Stimulated activated CD8-positive, alpha-beta memory T cell treated with anti-CD3 and anti-CD28 coated beads, Interleukin-4, amount 100 ng/mL, for 4 hours (primary cell): ENCODE measurements around the gene SYTL2.
A peak's percentile ranks its signal among the peaks of the same experiment; 100 is the strongest.
"Not testable (repeated sequence)": the region's sequence is repeated elsewhere in the genome, so short reads cannot be mapped to it uniquely, and the experiment has no call there.

Source experiments
- DNase-seq, 2 donors: peaks; one replicate each; pipeline ENCODE4 v3.0.0-alpha.2; 2020; ENCODE audit warnings: low read depth in 2 of 2, low spot score in 1 of 2

Gene SYTL2, protein sequence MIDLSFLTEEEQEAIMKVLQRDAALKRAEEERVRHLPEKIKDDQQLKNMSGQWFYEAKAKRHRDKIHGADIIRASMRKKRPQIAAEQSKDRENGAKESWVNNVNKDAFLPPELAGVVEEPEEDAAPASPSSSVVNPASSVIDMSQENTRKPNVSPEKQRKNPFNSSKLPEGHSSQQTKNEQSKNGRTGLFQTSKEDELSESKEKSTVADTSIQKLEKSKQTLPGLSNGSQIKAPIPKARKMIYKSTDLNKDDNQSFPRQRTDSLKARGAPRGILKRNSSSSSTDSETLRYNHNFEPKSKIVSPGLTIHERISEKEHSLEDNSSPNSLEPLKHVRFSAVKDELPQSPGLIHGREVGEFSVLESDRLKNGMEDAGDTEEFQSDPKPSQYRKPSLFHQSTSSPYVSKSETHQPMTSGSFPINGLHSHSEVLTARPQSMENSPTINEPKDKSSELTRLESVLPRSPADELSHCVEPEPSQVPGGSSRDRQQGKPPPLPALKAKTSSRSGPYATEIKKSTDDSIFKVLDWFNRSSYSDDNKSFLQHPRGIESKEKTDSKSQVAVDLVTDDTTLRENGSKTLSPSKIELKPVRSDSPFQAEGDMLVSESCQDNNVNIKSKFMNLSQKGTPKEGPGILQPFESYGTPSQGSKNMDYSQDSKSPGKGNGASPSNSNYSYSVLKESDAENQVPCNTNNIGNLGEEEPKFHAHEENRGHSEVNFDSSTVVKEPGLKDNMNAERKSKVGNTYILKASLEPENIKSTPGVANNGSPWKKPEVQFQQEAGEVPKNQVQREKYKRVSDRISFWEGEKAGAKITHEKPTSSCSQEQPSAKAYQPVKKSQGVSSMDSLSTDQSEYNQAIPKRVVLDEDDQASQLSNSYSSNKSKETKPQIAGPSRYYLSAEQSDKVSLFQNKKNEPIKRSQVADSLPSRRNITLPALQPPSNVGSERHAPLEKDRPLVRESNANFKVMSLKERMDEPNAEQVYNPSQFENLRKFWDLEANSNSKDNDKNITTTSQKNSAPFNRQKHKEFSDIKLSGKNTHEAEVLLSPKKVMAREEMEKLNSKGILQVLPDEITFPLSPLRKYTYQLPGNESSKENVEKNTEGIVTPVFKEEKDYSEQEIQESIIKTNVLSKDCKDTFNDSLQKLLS (N-terminal part only)

DNA sequence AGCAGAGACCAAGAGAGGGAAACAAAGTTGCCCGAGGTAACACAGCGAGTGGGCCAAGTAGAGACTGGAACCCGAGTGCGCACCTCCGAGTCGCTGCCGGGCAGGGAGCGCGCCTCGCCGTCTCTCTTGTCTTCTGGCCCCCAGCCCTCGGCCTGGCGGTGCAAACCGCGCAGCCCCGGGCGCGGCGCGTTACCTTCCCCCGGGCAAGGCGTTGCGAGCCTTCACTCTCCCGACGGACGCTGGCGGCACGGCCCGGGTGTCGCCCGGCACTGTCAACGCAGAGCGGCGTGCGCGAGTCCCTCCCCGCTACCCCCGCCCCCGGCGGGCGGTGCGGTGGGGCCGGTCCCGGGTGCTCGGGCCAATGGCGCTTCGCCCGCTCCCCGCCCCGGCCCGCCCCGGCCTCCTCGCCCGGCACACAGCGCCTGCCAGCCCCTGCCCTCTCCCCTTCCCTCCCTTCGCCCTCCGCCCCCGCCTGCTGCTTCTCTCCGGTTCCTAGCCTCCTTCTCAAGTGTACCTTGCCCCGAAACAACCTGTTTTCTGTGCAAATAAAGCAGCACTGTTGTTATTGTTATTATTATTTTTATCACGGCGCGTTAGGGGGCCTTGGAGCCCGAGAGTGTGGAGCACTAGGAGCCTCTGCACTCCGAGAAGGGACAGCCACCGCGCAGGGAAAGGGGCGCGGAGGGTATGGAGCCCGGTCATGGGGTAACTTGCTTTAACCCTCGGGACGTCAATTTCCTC, at the start of gene SYTL2:
Gene SYTL2, minus strand, starts transcription at position 271 of the 741 bp plus-strand sequence. CDS start 53,416 bp downstream, outside the sequence.
- peak; percentile 21 to 57 for DNase-seq

DNA sequence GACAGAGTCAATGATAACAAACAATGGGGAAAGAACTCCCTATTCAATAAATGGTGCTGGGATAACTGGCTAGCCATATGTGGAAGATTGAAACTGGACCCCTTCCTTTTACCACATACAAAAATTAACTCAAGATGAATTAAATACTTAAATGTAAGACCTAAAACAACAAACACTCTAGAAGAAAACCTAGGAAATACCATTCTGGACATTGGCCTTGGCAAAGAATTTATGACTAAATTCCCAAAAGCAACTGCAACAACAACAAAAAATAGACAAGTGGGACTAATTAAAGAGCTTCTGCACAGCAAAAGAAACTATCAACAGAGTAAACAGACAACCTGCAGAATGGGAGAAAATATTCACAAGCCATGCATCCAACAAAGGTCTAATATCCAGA, 48.6 kb upstream of the SYTL2 start:
- not testable (repeated sequence) for DNase-seq

DNA sequence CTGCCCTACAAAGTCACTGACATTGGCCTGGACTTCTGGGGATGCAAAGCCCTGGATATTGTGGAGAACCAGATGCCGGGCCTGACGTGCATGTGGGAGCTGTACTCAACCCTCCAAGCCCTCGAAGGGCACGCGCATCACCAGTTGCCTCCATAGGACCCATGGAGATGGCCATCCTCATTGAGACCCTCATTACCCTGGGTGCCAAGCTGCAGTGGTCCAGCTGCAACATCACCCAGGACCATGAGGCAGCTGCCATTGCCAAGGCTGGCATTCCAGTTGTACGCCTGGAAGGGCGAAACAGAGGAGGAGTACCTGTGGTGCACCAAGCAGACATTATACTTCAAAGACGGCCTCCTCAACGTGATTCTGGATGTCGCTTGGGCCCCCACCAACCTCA, 46.2 kb upstream of the SYTL2 start:
- no peak for DNase-seq

DNA sequence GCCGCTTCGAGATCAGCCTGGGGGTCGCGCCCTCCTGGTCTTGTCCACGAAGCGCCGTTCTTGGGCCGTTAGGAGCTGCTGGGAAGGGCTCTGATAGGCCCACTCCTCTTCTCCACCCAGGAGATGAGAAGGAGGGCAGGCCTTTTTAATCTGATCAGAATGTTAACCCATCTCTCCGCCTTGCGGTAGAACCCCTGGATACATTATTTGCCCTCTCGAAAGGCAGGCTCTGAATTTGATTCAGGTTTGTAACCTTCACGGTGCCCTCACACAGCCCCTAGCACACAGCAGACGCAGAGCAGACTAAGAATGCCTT, 44.4 kb upstream of the SYTL2 start, which contains the start of gene CCDC83:
Gene CCDC83, plus strand, starts transcription at position 43 of the 316 bp plus-strand sequence. CDS start 9,741 bp downstream, outside the sequence.
- DNase-seq: no peak

DNA sequence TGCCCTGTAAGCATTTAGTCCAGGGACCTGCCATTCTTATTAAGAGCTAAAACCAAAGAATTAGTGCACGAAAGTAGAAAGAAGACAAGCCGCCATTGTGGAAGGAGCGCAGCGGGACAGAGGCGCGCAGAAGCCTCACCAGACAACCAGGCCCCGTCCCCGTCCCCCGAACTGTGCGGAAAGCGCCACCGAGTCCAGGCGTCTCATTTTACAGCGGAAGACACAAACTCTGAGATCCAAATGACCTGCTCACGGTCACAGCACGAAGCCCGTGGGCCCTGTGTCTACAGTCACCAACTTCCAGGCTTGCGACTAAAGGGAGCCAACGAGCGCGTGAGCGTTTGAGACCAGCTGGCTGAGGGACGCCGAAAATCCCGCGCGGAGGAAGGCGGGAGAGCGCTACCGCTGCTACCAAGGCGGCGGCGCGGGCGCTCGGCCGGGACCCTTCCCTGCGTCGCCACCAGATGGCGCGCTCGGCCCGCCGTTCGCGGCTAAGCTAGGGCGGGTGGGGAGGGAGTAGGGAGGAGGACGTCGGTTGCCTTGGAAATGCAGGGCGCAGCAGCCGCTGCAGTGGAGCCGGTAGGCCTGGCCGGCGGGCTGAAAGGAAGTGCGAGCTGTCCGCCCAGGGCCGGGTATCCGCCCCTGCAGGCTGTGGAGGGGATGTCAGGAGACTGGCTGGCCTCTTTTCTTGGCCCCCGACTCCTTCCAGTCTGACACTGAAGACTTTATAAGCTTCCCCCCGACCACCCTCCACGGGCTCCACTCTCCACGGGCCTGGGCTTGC, 43.8 kb upstream of the SYTL2 start:
- peak; percentile 69 to 75 for DNase-seq

DNA sequence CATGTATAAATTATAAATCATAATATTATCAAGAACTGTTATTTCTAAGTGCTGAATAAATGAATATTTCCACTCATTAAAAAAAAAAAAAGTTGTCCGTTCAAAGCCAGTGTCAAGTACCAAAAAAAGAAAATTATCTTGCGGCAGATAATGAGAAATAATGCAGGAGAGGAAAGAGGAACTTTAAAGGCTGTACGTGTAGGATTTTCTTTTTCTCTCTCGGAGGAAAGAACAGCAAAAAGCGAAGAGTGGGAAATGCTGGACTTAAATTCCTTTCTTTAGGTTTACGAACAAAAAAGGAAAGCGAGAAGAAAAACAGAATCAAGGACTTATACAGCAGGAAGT, 43.2 kb upstream of the SYTL2 start:
- no peak for DNase-seq

DNA sequence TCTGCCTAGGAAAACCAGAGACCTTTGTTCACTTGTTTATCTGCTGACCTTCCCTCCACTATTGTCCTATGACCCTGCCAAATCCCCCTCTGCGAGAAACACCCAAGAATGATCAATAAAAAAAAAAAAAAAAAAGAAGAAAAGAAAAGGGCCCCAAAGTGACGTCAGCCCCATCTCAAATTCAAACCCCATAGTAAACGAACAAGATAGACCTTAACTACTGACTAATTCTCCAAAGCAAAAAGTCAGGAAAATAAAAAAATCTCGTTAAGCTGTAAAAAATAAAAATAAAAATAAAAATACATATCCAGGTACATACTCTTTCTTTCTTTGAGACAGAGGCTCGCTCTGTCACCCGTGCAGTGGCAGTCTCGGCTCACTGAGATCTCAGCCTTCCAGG, 42.6 kb upstream of the SYTL2 start:
- not testable (repeated sequence) for DNase-seq

DNA sequence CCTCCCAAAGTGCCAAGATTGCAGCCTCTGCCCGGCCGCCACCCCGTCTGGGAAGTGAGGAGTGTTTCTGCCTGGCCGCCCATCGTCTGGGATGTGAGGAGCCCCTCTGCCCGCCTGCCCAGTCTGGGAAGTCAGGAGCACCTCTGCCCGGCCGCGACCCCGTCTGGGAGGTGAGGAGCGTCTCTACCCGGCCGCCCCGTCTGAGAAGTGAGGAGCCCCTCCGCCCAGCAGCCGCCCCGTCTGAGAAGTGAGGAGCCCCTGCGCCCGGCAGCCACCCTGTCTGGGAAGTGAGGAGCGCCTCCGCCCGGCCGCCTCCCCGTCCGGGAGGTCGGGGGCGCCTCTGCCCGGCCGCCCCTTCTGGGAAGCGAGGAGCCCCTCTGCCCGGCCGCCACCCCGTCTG, 41.8 kb upstream of the SYTL2 start:
- DNase-seq: not testable (repeated sequence)

DNA sequence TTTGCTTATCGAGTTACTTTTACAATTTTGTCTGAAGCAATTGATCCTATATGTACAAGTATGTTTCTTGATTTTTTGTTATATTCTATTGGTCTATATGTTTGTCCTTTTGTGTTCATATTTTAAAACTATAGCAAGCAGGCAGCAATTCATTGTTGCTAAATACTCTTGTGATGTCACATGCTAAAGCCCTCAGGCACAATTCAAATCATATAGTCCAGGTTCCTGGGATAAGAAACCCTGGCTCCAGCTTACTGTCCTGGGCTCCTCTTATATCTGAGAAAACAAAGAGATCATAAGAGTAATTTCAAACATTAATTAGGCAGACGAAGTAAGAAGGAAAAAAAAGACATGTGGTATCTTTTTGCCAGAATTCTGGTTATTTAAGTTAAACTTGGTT, 37.6 kb upstream of the SYTL2 start:
- DNase-seq: no peak

DNA sequence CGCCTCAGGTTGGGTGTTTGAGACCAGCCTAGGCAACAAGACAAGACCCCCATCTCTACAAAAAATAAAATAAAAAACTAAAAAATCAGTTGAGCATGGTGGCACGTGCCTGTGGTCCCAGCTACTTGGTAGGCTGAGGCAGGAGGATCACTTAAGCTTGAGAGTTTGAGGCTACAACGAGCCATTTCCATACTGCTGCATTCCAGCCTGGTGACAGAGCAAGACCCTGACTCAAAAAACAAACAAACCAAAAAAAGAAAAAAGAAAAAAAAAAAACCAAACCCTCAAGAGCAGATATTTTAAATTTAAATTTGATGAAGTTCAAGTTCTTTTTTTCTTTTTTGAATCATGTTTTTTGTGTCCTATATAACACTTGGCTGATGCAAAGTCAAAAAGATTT, 37.1 kb upstream of the SYTL2 start:
- no peak for DNase-seq

DNA sequence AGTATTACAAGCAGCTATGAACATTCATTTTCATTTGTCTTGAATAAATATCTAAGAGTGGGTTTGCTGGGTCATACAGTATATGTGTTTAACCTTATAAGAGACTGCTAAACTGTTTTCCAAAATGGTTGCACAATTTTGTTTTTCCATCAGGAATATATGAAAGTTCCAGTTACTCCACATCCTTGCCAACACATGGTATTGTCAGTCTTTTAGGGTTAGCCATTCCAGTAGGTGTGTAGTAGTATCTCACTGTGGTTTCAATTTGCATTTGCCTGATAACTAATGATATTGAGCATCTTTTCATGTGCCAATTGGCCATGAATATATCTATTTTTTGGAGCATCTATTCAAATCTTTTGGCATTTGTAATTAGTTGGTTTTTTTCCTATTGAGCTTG, 36.5 kb upstream of the SYTL2 start:
- no peak for DNase-seq

DNA sequence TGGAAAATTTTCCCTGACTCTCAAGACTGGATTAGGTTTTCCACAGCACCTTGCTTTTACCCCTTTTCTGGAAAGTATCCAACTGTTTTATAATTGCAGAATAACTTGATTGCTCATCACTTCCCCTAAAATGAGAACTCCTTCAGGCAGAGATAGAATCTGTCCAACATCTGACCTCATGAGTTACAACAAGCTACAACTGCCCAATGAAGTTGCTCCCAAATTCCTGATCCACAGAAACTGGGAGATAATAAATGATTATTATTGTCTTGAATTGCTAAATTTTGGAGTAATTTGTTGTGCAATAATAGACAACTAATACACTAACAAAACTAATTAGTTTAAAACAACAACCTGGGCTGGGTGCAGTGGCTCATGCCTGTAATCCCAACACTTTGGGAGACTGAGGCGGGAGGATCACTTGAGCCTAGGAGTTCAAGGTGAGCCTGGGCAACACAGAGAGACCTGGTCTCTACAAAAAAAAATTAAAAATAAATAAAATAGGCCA, 34.2 kb upstream of the SYTL2 start:
- DNase-seq: no peak

DNA sequence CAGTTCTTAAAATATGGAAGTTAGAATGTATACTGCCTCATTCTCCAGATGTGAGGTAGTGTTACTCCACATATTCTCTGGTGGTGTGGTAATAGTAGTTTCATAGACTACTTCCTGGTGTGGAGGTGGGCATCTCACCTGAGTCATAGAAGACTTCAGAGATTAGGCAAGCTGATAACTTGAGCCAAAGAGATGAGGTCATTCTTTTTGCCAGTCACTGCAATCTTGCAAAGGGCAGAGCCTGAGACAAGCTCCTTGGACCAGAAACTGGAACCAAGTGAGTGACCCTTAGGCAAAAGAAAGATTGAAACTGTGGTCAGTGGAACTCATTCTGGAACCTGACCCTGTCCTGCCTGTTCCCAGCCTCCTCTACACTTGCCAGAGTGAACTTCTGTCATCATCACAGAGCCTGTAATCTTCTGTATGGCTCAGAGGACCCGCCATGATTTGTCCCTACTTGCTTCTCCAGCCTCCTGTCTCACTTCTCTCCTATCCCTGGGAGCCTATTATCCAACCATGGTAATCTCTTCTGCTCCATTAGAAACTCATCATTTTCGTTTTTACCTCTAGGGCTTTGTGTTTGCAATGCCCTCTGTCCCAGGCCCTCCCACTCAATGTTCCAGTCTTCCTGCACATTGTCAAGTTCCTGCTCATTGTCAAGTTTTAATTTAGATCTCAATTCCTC, 33.6 kb upstream of the SYTL2 start:
- no peak for DNase-seq

DNA sequence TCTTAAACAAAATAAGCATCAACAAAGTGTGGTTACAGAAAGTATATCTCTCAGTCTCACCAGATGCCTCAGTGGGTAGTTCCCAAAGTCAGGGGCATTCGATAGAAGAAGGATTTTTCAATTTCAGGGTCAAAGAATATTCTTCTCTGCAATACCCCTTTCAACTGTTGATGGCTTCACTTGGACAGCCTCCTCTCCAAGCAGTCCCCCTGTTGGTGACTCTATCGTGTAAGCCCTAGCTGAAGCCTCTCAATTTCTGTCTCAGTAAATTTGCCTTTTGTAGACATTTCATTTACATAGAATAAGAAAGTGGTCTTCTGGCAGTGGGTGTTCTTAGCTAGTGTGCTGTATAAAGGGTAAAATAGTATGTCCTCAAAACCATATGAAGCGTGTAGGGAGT, 33.0 kb upstream of the SYTL2 start:
- no peak for DNase-seq

DNA sequence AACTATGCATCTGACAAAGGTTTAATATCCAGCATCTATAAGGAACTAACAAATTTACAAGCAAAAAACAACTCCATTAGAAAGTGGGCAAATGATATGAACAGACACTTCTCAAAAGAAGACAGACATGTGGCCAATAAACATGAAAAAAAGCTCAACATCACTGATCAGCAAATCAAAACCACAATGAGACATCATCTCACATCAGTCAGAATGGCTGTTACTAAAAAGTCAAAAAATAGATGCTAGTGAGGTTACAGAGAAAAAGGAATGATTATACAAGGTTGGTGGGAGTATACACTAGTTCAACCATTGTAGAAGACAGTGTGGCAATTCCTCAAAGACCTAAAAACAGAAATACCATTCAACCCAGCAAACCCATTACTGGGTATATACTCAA, 30.0 kb upstream of the SYTL2 start:
- not testable (repeated sequence) for DNase-seq

DNA sequence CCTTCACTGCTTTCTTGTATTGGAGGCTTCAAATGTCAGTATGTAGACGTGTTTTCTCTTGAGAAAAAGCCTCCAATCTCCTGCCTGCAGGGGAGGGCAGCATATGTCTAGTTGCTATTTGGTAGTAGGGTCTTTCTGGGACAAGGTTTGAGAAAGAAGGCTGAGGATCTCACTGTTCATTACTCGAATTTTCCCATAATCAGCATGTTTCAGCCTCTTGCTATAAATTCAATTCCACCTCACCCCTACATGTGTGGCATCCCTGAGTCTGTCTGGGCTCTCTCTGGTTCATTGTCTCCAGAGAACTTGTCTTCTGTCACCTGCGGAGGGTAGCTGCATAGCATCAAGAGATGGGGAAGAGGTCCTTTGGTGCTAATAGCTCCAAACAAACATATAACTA, 24.8 kb upstream of the SYTL2 start:
- no peak for DNase-seq

DNA sequence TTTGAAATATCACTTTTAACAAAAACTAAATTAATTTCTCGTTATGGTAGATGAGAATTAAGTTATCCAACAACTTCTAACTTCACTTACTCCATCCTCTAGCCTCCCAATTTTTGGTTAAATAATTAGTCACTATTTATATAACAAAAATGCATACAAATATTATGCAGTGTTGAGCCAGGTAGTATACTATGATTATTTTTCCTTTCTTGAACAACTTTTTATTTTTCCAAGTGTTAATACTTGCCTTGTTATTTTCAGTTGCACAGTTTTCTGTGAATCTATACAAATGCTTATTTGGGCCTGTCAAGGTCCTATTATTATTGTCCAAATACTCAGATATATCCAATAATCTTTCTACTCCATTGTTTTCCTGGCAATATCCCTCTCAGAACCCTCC, 24.3 kb upstream of the SYTL2 start:
- no peak for DNase-seq

DNA sequence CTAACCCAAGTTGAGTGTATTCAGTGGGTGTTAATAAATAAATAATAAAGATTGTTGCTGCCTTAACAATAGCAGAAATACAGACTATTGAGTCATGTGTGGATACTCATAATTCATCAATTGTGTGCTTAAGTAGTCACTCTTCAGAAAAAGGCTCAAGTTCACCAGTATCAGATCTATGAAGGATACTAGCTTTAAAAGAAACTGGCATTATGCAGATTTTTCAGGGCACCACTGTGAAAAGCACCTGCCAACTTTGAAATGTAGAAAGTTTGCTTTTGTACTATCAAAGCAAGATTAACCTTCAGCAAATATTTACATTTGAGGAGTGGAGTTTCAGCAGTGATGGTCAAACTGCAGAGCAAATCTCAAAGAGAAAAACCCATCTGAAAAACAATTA, 20.1 kb upstream of the SYTL2 start:
- no peak for DNase-seq

DNA sequence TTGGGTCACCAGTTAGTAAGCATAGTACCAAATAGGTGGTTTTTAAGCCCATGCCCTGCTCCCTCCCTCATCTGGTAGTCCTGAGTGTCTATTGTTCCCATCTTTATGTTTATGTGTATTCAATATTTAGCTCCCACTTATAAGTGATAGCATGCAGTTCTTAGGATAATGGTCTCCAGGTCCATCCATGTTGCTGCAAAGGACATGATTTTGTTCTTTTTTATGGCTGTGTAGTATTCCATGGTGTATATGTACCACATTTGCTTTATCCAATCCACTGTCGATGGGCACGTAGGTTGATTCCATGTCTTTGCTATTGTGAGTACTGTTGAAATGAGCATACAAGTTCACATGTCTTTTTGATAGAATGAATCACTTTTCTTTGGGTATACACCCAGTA, 18.2 kb upstream of the SYTL2 start:
- DNase-seq: no peak

DNA sequence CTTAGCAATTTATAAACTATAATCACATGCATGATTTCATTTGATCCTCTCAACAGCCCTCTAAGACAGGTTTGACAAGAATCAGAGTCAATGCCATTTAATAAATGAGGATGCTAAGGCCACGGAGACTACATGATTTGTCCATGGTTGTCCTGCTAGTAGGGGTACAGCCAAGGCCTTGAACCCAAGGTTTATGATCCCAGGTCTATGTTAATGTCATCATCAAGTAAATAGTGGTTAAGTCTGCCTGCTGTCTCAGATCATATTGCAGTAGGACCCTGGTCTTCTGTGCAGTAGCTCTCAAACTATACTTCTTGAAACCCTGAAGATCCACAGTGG, 17.7 kb upstream of the SYTL2 start:
- no peak for DNase-seq
